D721Med (cell line): ENCODE results near the gene SMPD3.

Experiments
- DNase-seq: peaks from one replicate; pipeline ENCODE4 v3.0.0; 2011; ENCODE audit warnings: low spot score; ENCODE audit not compliant: insufficient read length
- FAIRE-seq: peaks from 2 replicates; lab custom pipeline; 2011; peaks lifted over from hg19 to GRCh38; lab: Jason Lieb, UNC
- TF ChIP-seq, protein P1 (sequence below): IDR thresholded peaks from 2 replicates; pipeline ENCODE4 v1.5.1; 2012; ENCODE audit warnings: mild to moderate bottlenecking, control low read depth; ENCODE audit not compliant: insufficient read depth; ENCODE audit errors: missing control alignments

SMPD3 gene

DNA sequence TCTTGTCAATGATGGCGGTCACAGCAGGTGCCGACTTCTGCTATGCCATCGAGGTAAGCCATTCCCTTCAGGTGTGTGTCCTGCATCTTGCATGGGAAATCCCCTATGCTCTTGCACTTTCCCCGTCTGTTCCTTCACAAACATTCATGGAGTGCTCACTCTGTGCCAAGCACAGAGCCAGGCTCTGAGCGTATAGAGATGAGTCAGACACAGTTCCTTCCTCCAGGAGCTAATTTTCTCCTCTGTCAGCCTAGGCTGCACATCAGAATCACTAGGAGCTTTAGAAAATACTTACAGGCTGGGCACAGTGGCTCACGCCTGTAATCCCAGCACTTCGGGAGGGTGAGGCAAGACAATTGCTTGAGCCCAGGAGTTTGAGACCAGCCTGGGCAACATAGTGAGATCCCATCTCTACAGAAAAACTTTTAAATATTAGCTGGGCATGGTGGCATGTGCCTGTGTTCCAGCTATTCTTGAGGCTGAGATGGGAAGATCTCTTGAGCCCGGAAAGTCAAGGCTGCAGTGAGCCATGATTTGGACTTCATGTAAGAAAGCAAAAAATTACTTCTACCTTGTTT, 123.4 kb downstream of the SMPD3 start:
- FAIRE-seq (no peak), DNase-seq (no peak)
- TF ChIP-seq, protein P1, sequence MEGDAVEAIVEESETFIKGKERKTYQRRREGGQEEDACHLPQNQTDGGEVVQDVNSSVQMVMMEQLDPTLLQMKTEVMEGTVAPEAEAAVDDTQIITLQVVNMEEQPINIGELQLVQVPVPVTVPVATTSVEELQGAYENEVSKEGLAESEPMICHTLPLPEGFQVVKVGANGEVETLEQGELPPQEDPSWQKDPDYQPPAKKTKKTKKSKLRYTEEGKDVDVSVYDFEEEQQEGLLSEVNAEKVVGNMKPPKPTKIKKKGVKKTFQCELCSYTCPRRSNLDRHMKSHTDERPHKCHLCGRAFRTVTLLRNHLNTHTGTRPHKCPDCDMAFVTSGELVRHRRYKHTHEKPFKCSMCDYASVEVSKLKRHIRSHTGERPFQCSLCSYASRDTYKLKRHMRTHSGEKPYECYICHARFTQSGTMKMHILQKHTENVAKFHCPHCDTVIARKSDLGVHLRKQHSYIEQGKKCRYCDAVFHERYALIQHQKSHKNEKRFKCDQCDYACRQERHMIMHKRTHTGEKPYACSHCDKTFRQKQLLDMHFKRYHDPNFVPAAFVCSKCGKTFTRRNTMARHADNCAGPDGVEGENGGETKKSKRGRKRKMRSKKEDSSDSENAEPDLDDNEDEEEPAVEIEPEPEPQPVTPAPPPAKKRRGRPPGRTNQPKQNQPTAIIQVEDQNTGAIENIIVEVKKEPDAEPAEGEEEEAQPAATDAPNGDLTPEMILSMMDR = no peak

DNA sequence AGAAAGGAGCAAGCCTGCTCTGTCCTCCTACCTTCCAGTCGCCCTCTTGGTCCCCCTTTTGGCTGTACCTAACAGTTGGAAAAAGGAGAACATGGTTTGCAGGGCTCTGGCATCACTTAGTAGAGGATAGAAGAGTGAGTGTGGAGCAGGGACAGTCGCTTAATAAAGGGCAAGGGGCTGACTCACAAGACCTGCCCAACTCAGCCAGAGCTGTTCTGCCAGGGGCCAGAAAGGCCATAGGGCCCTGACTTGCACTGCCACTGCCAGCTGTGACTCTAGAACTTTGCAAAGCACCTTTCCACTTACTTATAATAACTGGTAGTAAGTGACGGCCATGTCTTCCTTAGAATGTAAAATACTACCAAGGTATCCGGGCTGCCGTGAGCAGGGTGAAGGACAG, 124.0 kb downstream of the SMPD3 start:
- TF ChIP-seq, protein P1 = no peak
- FAIRE-seq (no peak), DNase-seq (no peak)

DNA sequence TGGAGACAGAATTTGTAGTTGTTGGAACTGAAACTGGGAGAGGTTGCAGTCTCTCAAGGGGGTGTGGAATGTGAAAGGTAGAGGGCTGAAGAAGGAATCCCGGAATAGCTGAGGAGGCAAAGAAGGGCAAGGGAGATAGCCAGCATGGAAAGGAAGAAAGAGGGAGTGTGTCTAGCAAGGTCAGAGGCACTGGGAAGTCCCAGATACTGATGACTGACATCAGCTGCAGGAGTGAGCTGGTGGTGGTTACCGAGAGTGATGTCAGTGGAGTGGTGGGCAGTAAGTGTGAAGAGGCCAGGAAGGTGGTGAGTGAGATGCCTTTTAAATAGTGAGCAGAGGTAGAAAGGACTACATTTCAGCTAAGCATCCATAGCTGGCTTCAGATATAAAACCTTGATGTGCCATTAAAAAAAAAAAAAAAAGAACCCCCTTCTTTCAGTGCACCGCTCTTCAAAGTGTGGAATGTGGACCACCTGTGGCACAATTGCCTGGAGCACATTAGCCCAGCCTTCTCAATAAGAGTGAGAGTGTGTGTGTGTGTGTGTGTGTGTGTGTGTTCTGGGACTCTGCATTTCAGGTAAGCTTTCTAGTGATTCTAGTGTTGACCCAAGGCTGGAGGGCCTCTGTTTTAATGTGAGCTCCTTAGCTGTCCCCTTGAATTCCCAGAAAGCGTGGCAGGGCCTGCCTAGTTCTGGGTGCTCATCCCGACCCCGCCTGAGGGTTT, 129.0 kb downstream of the SMPD3 start:
- no peak for DNase-seq
- no peak for FAIRE-seq
- TF ChIP-seq, protein P1 = no peak

DNA sequence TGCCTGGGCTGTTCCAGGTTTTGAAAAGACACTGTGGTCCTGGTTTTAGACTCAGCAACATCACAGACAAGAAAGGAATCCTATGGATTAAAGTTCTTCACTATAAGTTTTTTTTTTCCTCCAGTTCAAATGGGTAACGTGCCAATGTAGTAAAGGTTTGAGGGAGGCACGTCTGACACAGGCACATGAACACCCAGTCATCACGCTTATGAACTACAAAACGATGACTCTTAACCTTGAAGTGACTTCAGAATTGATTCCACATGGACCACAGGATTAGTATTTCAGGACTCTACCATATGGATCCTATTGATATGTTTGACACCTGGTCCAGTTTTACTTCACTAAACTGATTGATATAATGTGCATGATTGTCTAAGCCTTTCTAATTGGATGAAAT, 135.2 kb downstream of the SMPD3 start:
- no peak for FAIRE-seq
- TF ChIP-seq, protein P1 = no peak
- DNase-seq = no peak

DNA sequence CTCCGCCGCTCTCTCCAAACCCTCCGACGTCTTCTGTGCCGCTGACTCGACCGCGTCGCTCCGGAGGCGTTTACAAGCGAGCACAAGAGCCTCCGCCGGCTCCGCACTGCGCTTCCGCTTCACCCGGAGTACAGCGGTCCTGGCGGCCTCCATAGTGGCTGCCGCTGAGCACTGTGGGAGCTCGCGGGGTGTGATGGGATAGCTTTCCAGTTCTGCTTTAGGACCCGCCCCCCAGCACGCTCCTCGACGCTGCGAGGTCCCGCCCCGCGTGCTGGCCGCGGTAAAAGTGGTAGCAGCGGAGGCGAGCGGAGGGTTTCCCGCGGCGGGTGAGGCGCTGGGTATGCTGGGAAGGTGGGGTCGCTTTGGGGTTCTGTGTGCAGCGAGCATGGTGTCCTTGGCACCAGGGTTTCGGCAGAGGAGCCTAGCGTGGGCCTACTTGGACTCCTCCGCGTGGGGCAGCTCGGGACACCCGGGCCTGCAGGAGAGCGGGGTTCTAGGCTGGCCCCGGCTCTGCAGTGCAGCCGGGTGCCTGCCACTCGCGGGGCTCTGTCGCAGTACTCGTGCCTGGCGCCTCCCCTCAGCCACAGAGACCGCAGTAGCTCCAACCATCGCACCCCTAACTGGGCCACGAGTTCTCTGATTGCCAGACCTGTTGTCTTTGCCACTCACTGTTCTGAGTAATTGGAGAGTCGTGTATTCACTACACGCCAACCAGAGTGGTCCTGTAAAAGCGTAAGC, 137.4 kb downstream of the SMPD3 start, which contains the start of the genes PRMT7 and SLC7A6OS:
Gene PRMT7, plus strand, starts transcription at position 246 of the 738 bp plus-strand sequence. CDS start 4,961 bp downstream, outside the sequence.
Gene SLC7A6OS, minus strand, starts transcription at position 173 of the 738 bp plus-strand sequence. Its CDS starts 20 bp downstream, at position 153.
- peak; percentile 69 for DNase-seq
- FAIRE-seq = no peak
- TF ChIP-seq, protein P1 = no peak

DNA sequence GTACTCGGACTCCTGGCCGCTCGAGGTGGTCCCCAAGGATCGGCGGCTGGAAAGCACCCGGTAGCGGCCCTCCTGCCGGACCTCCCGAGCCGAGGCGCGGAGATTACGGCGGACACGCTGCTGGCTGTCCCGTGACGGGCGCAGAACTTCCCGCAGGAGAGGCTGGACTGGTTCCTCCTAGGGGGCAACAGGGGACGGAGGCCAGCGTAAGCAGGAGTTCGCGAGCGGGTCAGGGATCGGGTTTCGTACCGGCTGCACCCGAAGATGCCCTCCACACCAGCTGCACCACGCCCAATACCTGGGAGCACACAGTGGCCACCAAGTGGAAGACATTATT, 137.9 kb downstream of the SMPD3 start:
- no peak for FAIRE-seq
- TF ChIP-seq, protein P1 = no peak
- DNase-seq = no peak

DNA sequence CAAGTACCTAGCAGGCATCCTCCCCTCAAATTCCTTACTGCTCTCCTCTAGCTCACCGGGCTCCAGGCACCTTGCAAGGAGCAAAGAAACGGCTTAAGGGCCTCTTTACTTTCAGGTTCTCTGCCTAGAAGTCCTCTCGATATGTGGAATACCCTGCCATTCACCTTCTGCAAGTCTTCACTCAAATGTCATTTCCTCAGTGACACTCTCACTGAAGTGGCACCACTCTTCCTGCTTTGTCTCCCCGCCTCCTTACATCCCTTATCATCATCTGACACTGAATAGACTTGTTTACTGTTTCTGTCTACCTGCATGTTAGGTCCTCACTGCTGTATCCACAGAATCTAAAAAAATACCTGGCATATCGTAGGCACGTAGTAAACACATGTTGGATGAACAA, 138.5 kb downstream of the SMPD3 start:
- TF ChIP-seq, protein P1 = no peak

More for the DNA sequence above, 138.5 kb downstream of the SMPD3 start:
- no peak for FAIRE-seq
- no peak for DNase-seq
